Glomerular visceral epithelial cell (primary cell): ENCODE measurements around the gene CCDC9B.

ENCODE experiments used
- DNase-seq: peaks from one replicate; pipeline ENCODE4 v3.0.0-alpha.2; 2016; ENCODE audit errors: extremely low spot score

The CCDC9B gene

DNA sequence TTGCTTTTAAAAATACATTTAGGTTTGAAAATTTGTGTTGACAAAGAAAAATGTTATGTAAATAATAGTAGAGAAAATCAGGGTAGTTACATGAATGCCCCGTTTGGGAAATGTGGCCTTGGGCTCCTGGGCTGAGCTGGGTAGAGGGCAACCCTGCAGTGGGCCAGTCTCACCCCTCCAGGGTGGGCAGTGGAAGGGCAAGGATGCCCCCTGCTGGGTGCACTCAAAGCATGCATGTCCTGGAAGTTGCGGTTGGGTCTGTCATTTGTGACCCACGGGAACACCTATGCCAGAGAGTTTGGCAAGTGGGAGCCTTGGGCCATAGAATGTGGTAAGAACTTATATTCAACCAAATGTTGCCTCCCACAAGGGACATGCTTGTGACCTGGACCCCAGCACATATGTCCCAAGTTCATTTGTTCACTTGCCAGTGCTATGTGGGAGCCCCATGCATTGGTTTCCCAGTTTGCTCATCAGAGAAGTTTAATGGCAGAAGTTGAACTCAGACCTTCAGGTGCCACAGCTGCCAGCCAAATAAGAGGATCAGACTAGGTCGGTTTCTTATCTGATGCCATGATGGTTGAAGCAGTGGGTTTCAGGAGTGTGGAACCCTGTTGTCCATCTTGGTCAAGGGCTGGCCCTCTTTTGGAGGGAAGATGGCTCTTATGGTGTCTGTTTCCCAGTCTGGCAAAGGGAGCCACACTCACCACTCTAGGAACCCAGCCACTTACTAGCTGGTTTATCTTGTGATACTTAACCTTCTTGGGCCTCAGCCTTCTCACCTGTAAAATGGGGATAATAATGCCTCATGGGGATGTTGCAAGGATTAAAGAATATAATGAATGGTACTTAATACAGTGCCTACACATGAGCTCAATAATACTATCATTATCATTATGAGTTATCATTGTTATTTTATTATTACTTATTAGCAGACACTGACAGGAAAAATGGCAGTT lies 30.5 kb downstream of the CCDC9B start:
- DNase-seq, result peak; percentile 39

DNA sequence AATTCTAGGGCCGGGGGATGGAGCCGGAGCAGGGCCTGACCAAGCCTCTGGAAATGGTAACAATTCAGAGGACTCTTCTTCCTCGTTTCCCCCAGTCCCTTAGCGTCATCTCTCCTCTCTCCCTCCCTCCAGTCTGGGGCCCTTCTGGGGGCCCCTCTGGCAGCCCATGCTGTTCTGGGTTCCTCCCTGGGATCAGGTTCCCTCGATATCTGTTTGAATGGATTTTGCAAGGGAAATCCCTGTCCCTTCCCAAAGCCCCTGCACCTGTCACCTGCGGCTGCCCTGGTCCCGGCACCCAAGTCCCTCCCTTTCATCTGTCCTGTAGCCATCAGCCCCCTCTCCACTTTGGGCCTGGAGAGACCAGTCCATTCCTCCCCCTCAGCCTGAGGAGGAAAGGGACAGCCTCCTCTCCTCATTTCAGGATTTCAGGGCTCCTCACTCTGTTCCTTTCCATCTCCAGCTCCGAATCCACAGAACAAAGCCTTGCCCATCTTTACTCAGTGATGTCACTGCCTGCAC lies 31.3 kb downstream of the CCDC9B start:
- DNase-seq, result no peak

DNA sequence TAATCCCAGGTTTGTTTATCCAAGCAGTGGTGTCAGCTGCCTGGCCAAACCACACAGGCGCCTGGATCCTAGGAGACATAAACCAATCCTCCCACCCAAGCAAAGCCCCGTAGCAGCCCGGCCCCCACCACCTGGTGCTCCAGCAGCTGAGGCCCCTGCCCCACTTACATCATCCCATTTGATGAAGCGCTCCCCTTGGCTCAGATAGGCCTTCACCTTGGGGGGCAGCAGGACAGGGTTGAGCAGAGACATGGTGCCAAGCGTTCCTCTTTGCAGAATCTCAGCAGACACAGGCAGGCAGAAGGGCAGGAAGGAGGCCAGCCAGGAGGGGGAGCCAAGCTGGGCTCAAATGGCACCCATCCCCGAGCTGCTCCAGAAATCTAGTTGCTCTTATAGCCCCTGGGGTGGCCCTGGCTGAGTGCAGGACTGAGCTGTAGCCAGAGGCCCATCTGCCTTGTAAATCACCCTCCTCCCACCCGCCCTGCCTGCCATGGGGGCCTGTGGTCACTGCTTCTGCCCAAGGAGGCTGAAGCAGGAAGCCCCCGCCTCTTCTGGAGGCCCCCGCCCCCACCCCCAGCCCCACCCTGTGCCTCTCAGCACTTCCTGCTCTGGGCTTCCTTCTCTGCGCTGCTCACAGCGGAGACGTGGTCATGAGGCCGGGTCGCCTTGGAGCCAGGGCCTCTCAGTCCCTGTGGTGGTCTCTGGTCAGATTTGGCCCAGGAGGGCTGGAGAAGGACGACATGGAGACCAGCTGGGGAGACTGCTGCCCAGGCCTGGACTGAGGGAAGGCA lies 33.1 kb downstream of the CCDC9B start, which contains the start of gene PLCB2:
Gene PLCB2 (minus strand): TSS at position 515 of the 791 bp plus-strand sequence. CDS start 263 bp downstream, at position 252.
- DNase-seq, result no peak

DNA sequence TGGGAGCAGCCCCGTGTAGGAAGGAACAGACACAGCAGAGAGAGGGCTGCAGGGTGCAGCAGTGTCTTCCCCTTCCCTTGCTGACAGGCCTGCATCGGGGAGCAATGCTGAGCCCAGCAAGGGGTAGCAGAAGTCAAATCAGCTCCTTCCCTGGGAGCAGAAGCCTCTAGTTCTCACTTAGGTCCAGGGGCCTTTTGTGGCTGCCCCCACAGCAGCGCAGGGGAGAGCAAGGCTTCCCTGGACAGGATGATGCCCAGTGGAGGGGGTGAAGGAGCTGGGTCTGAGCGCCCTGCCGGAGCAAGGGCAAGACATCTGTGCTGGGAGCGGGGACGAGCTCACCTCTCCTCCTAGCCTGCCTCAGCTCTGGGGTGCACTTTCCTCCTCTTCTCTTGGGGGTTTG lies 33.8 kb downstream of the CCDC9B start:
- DNase-seq, result no peak

DNA sequence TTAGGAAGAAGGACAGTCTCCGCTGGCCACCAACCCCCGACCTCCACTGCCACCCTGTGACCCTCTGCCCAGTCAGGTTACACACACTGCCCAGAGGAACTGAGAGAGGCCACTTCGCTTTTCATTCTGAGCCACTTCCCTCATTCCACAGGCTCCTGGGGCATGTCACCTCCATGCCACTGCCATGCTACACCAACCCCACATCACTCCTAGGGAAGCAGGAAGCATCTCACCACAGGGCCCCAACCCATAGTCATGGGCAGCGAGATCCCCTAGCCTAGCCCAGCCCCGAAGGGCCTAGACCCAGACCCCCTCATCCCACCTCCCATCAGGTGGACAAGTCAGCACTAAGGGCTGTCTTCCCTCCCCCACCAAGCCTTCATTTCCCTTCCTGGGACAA lies 34.4 kb downstream of the CCDC9B start:
- no peak for DNase-seq

DNA sequence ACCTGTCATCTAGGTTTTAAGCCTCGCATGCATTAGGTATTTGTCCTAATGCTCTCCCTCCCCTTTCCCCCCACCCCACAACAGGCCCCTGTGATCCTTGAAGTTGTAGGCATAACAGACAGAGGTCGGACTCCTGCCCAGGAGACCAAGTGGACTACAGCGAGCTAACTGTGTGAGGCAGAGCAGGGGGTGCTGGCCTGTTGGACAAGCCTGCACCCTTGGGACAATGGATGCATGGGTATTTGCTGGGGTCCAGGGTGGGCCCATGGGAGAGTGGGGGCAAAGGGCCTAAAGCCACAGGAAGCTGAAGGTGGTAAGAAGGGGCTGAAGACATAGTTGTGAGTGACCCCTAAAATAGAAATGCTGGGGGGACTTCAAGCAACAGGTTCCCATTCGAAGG lies 35.5 kb downstream of the CCDC9B start:
- DNase-seq, result no peak

DNA sequence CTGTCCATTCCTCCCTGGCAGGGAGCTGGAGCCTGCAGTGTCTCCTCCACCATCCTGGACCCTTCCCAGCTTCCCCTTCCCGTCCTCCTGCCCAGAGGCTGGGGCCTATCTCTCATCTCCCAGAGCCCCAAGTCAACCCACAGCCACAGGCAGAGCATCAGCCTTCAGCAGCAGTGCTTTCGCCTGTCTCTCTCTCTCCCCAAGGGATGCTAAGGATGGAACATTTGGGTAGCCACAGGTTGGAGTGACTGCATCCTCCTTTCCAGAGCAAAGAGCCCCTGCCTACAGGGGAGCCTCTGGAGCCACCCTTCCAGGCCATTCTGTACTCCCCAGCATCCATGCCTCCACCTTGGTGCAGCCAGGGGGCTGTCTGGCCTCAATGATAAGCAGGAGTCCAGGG lies 37.2 kb downstream of the CCDC9B start:
- no peak for DNase-seq

DNA sequence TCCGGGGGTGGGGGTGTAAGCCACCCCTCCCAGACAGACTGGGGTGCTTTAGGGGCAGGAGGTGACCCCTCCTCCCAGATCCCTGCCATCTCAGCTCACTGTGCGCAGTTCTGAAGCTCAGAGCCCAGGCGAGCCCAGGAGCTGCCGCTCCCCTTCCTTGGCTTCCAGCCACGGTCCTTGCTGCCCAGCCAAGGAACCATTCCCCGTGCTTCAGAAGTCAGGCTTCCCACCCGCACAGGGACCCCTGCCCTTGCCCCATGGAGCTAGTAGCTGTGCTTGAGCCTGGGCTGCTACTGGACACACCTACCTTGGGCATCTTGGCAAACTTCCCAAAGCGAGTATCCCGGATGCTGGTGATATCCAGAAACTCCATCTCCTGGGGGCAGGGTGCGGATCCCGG lies 37.8 kb downstream of the CCDC9B start:
- no peak for DNase-seq

DNA sequence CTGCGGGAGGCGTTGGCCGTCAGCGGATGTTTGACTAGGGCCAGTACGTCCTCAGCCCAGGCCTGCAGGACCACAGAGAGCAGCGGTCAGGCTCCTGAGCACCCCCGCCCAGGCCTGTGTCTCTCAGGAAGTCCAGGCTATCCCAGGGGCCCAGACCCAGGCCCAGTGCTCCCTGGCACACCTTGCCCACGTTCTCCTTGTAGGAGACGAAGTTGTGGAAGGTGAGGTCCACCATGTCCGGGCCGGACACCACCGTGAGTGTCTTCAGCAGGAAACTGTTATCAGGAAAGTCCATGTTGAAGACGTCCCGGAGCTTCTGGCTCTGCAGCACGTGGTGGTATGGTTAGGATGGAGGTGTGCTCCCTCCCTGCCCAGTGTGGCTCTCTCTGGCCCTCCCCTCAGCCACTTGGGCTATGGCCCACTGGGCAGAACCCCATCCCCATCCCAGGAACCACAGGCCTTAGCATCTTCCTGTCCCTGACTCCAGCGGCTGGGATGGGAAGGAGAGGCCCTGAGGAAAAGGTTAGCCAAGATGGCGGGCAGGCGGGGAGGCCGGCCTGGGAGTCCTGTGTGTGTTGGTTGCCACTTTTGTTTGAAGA lies 38.4 kb downstream of the CCDC9B start:
- no peak for DNase-seq

DNA sequence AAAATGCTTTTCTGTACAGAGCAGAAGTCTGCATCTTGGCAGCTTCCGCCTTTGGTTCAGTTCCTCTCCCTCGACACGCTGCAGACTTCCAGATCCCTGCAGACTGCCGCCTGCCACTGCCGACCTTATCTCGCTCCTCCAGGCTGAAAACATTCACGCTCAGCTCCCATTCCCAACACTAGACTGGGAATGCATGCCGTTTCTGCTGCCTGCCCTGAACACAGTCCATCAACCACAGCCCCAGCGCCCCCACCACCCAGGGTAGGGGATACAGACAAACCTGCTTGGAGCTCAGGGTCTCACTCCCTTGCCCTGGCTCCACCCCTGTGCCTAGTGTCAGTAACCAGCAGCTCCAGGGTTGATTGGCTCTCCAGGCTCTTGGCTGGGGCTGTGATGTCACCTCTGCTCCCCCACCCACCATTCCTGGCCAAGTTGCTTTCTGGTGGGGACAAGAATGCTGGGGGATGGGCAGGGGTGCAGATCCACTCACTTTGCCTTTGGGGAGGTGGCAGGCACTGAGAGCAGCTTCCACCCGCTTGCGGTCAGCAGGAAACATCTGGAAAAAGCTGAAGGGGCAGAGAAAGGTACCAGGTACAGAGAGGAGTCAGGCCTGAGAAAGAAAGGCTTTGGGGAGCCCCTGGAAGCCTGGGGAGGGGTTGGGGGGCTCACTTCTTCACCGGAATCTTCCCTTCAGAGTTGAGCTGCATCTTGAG lies 39.1 kb downstream of the CCDC9B start:
- DNase-seq, result no peak

DNA sequence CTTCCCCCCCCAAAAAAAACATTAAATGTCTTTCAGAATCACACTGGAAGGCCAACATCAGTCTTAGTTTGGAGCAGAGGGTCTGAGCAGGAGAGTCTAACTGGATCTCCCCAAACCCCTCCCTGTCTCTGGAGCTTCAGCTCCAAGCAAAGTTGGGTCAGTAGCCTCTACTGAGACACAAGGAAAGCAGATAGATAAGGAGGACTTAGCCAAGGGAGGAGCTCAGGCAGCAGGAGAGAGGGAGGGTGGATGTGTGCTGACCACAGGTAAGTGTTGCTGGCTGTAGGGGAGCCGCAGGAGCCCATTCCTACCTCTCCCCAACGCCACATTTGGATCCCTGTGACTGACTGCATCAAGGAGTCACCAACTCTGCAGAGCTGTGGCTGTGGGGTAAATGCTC lies 40.0 kb downstream of the CCDC9B start:
- no peak for DNase-seq

DNA sequence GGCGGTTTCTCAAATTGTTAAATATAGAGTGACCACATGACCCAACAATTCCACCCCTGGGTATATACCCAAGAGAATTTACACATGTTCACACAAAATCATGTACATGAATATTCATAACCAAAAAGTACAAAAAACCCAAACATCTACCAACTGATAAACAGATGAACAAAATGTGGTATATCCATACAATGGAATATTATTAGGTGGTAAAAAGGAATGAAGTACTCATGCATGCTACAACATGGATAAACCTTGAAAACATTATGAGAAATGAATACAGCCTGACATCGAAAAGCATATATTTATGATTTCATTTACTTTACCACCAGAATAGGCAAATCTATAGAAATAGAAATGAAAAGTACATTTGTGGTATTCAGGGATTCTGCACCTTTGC lies 40.4 kb downstream of the CCDC9B start:
- DNase-seq, result no peak

DNA sequence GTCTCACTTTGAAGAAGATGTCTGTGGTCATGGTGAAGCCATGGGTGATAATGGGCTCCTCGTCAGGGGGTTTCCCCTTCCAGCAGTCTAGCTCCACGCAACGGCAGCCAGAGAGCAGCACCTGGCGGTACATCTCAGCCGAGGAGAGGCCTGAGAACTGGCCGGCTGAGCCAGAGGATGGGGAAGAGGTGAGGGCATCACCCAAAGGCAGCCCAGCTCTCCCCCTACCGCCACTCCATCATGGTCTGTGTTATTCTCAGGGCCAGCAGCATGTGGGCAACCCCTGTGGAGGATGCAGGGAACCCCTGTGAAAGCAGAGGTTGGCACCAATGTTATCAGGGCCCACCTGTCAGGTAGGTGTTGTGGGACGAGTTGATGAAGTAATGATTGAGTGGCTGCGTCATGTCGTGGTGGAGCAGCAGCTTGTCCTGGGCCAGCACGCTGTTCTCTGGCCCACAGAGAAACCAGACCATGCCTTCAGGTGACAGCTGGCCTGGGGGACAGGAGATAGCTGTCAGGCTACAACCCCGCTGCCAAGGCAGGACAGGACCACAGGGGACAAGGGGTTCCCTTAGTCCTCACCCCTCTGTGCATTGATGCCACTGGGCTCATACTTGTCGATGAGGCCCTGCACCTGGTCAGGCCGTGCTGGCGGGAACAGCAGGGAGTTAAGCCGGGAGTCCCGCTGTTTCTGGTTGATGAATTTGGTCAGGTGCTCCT lies 42.4 kb downstream of the CCDC9B start:
- no peak for DNase-seq

DNA sequence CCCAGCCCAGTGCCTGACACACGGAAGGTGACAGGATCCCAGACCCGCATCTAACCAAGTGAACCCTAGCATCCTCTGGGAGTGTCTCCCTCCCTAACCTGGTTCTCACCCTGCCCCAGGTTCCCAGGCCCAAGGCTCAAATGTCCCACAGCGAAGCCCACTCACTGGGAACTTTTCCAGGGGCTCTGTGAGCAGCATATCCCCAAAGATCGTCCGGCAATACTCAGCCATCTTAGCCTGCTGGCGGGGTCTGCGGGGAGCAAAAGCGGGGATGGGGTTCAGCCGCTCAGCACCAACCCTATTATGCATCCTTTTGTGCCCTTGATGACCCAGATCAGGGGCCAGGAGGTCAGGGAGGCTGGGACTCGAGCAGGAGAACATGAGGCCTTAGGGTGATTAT lies 43.4 kb downstream of the CCDC9B start:
- no peak for DNase-seq

DNA sequence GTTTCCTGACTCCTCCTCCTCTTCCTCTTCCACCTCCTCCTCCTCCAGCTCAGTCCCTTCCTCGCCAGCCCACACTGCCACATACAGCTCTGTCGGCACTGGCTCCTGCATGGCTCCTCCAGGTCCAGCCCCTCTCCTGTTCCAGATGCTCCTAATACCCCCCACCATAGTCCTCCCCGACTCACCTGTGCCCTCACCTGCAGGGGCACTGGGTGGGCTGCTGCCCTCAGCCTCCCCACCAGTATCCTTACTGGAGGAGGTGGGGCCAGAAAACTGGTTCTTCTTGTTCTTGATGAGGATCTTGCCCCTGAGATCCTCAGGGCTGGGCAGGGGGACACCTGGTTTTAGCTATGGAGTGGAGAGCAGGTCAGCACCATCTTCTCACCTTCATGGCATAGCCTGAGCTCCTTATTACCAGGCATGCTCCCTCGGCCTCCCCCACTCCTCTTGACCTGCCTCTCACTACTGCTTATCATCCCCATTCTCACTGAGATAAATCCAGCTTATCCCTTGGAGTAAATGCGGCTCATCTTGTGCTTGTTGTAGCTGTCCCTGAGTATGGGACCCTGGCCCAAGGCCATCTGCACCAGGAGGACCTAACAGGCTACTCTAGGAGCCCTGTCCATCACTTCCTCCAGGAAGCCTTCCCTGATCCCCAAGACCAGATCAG lies 44.0 kb downstream of the CCDC9B start:
- DNase-seq, result no peak

DNA sequence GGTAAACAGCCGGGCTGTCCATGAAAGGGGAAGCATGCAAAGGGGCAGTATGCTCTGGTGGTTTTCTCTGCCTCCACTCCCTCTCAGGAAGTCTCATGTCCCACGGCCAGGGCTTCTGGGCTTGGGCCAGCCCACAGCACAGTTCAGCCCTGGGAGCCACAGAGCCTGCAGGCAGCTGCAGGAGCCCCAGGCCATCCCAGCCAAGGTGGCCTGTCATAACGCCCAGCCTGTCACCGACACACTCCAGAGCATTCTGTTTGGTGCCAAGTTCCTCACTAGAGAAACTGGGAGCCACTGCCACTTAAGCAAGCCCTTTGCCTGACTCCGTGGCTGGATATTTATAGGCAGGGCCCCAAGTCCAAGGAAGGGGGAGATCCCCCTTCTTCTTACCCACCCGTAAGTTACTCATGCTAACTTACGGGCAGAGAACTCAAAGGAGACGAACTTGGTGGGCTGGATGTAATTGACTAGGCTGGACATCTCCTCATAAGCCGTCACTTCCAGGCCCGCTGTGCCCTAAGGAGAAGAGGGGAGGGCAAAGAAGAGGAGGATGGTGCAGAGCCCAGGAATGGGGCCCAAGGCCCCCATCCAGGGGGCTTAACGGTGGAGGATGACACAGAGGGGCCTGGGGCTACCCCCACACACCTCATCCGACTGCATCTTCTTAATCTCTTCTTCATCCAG lies 44.7 kb downstream of the CCDC9B start:
- no peak for DNase-seq

DNA sequence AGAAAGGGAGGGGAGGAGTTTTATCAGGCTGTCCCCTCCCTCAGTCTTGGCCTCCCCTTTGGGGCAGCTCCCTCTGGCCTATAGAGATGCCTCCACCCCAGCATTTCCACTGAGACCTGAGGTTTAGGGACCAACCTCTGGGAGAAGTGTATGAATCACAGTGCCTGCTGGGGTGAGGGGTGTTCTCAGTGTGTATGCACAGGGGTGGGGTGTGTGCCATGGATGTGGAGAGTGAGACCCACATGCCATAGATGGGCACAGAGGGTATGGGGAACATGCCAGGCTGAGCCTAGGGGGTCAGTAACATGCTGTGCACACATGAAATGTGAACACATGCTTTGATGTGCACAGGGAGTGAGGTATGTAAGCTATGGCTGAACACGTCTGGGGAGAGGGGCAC lies 45.4 kb downstream of the CCDC9B start:
- DNase-seq, result no peak

DNA sequence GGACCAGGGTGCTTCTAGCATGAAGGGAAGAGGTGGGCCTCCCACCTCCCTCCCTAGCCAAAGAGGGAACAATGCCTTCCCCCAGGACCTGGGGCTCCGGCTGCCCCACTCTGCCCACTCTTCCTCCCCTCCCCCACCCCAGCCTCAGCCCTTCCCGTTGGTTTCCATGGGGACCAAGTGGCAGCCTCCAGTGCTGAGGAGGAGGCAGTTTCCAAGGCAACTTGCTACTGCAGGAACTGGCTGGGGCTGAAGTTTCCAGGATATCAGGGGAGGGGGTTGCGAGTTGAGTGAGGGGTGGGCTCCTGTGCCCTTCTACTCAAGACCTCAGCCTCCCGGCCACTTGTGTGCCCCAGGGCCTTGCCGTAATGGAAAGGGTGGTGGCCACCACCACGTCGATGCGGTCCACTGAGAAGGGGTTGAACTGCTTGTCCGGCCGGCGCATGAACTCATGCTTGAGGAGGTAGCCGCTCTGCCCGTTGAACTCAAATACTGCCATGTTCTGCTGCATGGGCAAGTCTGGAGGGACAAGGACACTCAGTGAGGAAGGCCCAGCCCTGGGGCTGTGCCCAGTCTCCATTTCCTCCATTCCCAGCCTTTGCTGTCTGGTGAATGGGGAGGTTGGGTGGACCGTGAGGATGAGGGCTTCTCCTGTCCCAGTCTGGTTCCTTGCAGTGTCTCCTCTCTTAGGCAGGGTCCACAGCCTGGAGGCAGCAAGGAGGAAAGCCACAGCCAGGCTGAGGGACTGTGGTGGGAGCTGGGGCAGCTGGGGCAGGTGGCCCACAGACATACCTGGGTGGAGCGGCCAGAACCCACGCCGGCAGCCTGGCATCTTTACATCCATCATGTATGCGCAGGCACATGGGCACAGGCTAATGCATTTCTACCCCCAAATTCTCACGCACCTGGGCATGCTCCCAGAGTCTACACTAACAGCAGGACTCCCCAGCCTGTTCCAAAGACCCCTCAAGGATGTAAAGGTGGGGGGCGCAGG lies 46.5 kb downstream of the CCDC9B start:
- no peak for DNase-seq
